Activated CD8-positive, alpha-beta memory T cell treated with anti-CD3 and anti-CD28 coated beads, Interleukin-2, amount 50 U/mL, for 24 hours (primary cell): ENCODE measurements around the gene HSD3B7.
"Not testable (repeated sequence)": the region's sequence is repeated elsewhere in the genome, so short reads cannot be mapped to it uniquely, and the experiment has no call there.

ENCODE experiments used
- DNase-seq: peaks from one replicate; pipeline ENCODE4 v3.0.0-alpha.2; 2020; ENCODE audit errors: extremely low read depth

Gene HSD3B7

DNA sequence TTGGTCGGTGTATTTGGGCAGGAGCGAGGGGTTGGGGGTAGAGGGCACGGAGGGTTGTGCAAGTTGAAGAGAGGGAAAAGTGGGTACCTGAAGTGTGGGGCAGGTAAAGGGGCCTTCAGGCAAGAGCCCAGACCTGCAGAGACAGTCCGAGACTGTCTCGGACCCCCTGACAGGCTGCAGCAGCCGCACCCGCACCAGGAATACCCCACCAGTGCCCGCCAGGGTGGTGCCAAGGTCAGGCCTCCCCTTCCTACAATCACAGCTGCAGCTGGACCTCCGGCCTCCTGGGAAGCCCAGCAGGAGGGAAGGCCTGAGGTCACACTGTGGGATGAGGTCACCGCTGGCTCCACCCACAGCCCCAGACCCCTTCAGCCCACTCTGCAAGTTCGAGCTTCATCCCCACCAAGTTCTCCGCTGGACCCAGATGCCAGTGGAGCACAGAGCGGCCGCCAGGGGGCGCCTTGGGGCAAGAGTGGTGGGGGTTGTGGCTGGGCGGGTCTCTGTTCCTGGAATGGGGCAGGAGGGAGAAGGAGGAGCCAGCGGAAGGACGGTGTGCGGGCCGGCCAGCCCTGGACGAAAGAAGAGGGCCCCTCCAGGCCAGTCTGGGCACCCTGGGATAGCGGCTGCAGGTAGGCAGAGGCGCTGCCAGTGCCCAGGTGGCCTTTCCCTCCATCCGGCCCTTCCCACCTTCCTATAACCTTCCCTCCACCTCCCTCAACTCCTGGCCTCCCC is at the start of gene HSD3B7:
Gene HSD3B7 (plus strand): TSS at position 539 of the 732 bp plus-strand sequence. CDS start 452 bp downstream, outside the sequence.
- peak; percentile 44 for DNase-seq

GRCh38 chr16:30937692-30938091 is 47.3 kb upstream of the HSD3B7 start:
- DNase-seq = no peak

GRCh38 chr16:30939571-30939970 is 45.4 kb upstream of the HSD3B7 start:
- not testable (repeated sequence) for DNase-seq

DNA sequence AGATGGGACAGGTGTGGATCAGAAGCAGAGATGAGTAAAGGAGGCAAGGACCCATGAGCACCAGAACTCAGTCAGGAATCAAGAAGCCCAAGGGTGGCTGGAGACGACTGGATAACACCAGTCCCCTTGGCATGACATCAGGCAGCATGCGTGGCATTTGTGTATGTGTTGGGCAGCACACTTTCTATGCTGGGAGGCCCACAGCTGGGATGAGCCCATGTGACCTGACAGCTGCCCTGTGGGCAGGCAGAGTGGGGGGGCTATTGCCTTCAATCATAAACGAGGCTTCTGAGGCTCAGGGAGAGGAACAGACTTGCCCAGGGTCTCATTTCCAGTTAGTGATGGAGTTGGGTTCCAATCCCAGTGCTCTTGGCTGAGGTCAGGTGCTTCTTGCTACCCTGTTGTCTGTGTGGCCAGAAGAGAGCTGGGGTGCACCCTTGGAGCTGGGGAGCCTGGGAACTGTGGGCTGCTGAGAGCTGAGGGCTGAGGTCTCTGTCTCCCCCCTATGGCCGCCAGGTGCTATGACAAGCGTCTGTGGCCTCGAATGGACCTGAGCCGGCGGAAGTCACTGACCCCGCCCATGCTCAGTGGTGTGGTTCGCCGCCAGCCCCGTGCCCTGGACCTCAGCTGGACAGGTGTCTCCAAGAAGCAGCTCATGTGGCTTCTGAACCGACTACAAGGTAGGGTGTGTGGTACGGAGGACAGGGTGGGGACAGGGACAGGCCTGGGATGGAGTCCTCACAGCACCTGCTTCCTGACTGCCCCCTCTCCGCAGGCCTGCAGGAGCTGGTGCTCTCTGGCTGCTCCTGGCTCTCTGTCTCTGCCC is 43.2 kb upstream of the HSD3B7 start:
- DNase-seq = no peak

- DNase-seq = no peak
Measured at GRCh38 chr16:30942426-30942806, 42.6 kb upstream of the HSD3B7 start.

GRCh38 chr16:30944352-30944751 is 40.7 kb upstream of the HSD3B7 start:
- no peak for DNase-seq

DNA sequence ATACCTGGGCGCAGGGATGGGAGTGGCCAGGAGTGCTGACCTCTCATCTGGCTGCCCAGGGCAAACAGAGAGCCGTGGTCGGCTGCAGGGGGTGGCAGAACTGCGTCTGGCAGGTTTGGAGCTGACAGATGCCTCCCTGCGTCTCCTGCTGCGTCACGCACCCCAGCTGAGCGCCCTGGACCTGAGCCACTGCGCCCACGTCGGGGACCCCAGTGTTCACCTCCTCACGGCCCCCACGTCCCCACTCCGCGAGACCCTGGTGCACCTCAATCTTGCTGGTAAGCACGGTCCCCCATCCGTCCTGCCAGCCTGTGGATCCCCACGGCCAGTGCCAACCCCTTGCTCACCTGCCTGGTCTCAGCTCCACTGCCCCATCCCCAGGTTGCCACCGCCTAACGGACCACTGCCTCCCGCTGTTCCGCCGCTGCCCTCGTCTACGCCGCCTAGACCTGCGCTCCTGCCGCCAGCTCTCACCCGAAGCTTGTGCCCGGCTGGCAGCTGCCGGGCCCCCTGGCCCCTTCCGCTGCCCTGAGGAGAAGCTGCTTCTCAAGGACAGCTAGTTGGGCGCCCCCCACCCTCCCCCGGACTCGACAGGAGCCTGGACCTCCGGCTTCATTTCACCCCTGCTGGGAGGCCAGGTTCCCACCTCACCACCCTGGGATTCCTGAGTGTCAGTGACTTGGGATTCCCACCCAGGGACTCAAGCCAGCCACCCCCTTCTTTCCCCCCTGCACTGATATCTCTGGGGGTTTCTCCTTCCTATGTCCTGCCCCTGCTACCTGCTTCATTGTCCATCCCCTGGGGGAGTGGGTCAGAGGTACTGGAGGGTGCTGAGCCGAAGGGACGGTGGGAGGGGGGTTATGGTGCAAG is 38.1 kb upstream of the HSD3B7 start:
- no peak for DNase-seq

DNA sequence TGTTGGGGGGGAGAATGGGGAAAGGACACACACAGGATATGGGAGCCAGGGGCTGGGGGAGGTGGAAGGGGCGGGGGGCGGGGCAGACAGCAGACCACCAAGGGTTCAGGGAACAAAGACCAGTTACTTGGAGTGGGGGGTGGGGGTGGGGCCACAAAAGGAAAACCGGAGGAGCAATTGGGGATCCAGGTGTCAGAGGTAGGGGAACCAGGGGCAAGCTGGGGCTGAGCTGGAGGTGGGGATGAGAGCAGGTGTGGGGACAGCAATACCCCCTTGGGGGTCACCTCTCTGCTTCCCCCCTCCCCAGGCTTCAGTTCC is 37.5 kb upstream of the HSD3B7 start:
- no peak for DNase-seq

- DNase-seq = no peak
Measured at GRCh38 chr16:30947859-30948666, 36.9 kb upstream of the HSD3B7 start.

DNA sequence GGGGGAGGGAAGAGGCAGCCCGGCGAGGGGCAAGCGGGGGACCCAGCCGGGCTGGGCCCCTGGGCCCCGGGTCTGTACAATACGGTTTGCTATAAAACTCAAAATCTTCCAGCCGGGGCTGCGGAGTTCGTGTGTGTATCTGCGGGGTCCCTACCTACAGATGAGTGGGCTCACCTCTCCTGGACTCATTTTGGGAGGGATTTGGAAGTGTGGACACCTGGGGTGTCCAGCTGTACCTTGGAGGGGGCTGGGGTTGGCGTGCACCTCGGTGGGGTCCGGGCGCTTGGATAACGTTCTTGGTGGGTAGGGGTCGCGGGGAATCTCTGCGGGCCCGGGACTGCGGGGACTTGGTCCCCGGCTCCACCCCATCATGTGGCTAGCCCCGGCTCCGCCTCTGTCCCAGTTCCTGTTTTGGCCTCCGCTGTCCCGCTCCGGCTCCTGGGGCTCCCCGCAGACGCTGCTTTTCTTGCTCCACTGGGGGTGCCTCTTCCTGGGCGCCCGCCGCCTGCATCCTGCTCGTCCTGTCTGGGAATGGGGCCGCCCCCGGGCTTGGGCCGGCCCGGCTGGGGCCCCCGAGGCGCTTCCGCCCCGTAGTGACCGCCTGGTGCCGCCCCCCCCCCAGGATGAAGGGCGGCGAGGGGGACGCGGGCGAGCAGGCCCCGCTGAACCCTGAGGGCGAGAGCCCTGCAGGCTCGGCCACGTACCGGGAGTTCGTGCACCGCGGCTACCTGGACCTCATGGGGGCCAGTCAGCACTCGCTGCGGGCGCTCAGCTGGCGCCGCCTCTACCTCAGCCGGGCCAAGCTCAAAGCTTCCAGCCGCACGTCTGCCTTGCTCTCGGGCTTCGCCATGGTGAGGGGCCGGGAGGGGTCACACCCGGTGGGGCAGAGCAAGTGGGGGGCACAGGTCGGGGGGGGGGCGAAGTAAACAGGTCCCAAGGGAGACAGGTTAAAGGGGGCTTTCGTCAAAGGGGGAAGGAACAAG is 36.0 kb upstream of the HSD3B7 start, which contains the start of gene ORAI3:
Gene ORAI3 (plus strand): TSS at position 402 of the 983 bp plus-strand sequence. CDS start 222 bp downstream, at position 624.
- DNase-seq = no peak

DNA sequence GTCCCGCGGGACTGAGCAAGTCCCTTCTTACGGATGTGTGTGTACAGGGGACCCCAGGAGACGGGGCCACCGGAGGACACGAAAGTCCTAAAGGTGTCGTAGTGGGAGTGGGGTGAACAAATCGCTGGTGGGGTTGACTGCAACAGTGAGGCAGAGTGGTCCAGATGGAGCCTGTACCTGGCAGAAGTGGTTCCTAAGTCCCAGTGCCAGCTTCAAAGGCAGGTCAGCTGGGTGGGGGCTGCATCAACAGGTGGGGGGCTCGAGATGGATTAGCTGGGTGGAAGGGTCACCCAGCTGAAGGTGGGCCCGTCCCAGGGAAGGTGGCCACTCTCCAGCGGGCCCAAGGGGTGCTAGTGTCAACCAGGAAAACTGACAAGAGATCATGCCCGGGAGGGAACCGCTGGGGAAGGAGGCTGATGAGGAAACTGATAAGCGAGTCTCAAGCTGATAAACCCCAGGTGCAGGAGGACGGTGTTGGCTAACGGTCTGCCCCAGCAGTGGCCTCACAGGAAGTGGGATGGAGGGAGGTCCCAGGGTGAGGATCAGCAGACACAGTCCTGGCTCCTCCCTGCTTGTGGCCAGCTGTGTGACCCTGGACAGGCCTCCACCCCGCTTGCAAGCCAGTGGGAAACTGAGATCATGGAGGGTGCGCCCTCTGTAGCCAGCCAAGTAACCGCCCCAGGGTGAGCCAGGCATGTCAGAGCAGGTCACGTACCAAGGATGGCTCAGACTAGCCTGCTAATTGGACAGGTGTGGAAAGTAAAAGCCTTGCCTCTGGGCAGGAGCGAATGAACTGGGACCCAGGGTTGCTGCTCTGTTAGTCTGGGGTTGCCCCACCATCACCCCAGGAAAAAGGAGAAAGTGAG is 35.1 kb upstream of the HSD3B7 start:
- DNase-seq = no peak

GRCh38 chr16:30950516-30951065 is 34.4 kb upstream of the HSD3B7 start:
- no peak for DNase-seq

GRCh38 chr16:30951193-30951592 is 33.8 kb upstream of the HSD3B7 start:
- no peak for DNase-seq

GRCh38 chr16:30951750-30952149 is 33.3 kb upstream of the HSD3B7 start:
- DNase-seq = no peak

DNA sequence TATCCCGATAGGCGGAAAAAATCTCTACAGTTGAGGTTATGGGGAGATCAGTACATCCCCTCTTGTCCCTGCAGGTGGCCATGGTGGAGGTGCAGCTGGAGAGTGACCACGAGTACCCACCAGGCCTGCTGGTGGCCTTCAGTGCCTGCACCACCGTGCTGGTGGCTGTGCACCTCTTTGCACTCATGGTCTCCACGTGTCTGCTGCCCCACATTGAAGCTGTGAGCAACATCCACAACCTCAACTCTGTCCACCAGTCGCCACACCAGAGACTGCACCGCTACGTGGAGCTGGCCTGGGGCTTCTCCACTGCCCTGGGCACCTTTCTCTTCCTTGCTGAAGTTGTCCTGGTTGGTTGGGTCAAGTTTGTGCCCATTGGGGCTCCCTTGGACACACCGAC is 31.9 kb upstream of the HSD3B7 start:
- DNase-seq = no peak

DNA sequence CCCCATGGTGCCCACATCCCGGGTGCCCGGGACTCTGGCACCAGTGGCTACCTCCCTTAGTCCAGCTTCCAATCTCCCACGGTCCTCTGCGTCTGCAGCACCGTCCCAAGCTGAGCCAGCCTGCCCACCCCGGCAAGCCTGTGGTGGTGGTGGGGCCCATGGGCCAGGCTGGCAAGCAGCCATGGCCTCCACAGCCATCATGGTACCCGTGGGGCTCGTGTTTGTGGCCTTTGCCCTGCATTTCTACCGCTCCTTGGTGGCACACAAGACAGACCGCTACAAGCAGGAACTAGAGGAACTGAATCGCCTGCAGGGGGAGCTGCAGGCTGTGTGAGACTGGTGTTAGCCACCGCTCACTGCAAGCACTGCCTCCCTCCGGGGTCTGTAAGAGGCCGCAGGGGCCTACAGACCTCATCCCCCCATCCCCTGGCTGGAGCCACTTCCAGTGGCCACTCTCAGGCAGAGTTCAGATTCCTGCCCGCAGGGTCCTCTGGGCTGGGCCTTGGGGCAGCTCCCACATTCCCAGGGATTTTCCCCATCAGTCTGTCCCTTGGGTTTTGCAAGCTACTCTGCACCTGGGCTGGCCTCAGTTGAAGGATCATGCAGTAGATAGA is 31.4 kb upstream of the HSD3B7 start:
- DNase-seq = peak; percentile 31

- no peak for DNase-seq
Measured at GRCh38 chr16:30954993-30955392, 30.0 kb upstream of the HSD3B7 start.
